GM03348 (cell line): ENCODE data around the gene TMOD3.

Source experiments
- DNase-seq: peaks from one replicate; pipeline ENCODE4 v3.0.0; 2012; ENCODE audit warnings: low spot score

The TMOD3 gene

DNA sequence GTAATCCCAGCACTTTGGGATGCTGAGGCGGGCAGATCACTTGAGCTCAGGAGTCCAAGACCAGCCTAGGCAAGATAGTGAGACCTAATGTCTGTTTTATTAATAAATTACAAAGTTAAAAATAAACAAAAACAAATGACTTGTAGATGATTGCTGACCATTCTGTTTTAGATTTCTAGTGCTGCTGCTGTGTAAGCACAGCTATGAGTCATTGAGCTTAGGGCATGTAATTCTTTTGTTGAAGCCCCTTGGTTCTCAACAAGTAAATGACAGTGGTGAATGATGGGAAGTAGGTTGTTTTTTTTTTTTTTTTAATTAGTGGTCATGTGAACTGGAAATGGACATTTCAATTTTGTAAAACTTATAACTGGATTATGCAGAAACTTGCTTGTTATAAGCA, 78.9 kb downstream of the TMOD3 start:
- DNase-seq: no peak

DNA sequence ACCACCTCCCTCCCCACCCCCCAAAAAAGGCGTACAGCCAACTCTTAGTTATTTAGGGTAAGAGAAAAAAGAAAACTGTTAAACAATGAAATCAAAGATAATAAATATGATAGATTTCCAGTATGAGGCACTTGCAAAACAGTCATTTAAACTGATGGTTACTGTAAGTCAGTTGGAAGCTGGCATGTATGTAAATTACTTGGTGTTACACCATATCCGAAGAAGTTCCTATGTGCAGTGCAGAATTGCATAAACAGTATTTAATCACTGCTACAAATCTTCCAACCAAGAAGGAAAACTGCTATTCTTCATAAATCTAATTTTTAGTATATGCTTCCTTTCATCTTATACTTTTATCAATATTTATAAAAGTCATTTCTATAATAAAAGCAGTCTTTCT, 80.1 kb downstream of the TMOD3 start:
- DNase-seq: no peak

DNA sequence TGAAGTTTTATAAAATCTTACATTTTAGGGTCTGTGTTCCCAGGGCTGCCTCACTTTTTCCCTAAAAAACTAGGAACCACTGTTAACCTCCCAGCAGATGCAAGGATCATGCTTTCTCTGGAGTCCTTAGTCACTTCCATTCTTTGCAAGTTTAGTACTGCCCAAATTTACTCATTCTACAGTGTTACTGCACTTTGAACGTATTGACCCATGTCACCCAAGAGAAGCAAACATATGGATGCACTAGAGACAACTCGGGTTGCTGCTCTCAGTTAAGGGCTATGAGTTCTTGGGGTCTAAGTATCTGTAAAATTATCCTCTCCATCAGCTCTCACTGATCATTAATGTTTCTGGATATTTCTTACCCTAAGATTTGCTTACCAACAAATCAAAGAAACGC, 83.1 kb downstream of the TMOD3 start:
- no peak for DNase-seq

DNA sequence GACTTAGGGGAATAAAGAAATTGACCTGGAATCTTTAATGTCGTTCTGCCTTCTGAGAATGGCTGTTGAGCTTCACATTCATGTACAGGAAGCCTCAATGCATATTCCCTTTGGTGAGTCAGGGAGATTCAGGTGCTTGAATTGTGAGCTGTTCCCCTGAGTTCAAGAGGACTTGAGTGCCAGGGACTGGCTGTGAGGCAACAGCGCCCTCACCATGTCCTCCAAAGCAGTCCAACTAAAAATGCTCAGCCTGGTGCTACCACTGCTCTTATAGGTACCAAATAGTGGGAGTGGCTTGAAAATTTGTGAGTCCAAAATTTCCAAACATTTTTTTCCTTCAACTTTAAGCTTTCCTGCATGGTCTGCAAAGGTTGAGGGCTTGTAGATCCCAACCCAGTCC, 88.0 kb downstream of the TMOD3 start:
- DNase-seq: no peak

DNA sequence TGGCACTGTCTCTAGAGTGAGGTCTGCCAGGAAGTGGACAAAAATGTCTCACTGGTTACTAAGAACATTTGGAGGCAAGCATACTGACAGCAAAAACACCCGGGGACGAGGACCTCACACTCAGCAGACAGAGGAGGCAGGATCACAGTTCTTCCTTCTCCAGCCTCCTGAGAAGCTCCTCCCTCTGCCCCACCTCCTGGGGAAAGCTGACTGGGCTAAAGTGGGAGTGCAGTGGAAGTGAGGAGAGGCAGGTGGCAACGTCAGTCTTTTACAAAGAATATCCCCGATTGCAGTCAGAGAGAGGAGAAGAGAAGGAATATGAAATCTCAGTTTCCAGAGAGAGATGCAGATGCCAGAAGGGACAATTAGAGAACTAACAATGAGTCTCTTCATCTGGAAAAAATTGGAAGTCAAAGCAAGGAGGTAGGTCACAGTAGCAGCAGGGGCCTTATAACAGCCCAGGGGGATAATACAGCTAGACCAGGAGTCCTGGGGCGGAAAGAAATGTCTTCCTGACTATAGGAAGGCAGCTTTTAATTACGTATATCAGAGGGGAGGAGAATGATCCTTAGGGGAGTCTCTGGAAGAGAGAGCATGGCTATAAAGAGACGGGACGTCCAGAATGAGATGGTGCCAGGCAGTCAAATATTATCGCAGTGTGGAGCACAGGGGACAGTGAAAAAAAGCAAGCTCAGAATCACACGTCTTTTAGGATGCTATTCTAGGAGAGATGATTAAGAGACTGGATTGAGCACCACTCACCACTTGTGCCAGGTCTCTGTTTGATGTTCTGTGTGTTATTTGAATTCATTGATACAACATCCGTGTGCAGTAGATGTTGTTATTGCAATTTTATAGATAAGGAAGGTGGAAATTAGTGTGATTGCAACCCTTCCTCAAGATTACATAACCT, 95.0 kb downstream of the TMOD3 start:
- no peak for DNase-seq

DNA sequence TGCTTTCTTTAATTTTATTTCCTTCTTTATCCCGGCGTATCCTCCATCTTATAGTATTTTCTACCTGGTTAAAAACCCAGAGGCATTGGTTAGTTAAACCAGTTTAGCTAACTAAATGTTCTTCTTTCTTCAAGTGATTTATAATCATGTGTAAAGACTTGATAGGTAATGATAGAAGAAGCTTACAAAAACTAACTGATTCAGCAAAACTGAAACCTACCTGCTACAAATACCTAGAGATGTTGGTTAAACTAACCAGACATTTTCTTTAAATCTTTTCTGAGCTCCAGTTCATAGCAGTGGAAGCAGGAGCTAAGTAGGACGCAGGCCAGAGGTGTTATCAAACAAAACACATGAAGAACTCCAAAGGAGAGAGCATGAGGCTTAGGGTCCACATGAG, 97.4 kb downstream of the TMOD3 start:
- DNase-seq: no peak

DNA sequence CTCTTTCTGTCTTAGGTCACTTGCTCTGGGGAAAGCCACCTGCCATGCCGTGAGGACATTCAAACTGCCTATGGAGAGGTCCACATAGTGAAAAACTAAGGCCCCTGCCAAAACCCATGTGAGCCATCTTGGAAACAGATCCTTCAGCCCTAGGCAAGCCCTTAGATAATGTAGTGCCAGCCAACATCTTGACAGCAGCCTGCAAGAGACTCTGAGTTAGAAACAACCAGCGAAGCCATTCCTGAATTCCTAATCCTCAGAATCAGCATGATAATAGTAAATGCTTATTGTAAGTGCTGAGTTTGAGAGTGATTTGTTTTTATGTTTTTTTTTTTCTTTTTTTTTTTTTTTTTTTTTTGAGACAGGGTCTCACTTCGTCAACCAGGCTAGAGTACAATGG, 101.6 kb downstream of the TMOD3 start:
- DNase-seq: no peak

DNA sequence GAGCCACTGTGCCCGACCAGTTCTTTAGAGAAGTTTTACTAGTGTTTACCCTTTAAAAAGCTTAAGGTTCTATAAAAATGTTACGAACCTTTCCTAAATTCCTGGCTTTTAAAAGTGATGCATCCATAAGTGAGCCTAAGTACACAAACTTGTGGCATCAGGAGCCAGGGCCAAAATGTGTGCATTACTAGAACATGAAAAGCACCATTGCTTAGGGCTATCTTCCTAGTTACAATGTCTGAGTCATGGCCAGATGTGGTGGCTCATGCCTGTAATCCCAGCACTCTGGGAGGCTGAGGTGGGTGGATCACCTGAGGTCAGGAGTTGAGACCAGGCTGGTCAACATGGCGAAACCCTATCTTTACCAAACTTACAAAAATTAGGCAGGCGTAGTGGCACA, 102.2 kb downstream of the TMOD3 start:
- DNase-seq: no peak

DNA sequence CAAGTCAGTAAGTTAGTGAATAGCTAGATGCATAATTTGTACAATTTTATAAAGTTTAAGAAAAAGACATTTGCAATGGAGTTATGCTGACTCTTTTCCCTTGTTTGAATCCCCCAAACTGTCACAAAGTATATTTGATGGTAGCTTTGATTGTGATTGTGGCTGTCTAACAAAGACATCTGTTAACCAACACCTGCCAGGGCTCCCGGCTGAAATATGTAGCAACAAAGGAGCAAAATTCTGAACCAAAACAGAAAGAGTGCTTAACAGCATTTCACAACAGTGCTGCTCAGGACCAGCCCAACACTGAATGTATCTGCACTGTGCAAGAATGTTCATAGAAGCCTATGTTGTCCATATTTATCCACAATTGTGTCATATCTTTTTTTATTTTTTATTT, 102.7 kb downstream of the TMOD3 start:
- DNase-seq: no peak

DNA sequence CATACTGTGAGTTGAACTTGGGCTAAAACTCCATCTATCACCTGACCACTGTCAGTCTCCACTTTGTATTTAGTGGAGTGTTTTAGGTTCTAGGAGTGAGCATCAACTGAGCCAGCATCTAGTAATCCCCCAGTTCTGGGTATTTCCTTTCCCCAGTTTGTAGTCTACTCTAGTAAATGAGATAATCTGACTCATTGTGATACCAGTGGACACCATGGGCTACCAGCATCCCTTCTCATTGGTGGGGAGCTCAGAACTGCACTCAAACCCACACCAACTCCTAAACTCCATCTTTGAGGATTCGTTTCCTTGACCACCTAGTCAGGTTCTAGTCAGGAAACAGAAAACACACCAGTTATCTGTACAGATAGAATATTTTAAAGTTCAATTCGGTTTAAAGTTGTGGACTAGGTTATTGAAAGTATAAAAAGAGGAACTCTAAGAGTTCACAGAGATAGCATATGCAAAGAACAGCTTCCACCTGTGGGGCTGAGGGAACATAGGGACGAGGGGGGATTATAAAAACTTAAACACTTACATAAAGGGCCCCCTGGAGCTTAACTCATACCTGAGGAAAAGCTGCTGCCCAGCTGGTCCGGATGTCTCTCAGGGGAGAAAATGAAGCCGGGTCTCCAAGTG, 106.1 kb downstream of the TMOD3 start:
- DNase-seq: no peak

DNA sequence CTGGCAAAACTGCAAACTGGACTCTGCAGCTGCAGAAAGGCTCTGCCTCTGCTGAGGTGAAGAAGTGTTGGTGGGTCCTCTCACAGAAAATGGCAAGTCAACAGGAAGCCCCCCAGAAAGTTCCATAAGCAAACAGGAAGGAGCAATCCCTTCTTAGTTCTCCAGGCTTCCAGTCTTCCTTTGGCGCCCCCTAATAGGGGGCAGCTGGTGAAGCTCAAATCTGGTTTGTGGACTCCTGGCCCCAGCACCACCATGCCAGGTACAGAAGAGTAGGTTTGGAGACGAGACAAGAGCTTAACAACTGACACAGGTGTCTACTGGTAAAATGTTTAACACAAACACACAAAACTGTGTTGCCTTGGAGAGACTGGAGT, 106.6 kb downstream of the TMOD3 start:
- no peak for DNase-seq

DNA sequence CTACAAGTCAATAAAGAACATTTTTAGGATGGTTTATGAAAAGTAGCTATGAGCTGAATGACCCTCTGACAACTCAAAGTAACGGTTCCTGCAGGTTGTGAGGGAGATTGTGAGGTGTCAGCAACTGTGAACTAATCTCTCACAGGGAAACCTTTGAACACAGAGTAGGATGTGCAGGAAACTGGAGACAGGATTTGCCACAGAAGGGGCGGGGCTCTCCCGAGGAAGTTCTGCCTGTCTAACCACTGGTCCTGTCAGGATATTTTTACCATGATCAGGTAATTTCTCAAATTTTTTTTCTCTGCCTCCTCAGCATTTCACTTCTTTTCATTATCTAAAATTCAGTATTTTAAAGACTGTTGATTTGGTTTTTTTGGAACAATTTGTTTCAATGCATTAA, 108.8 kb downstream of the TMOD3 start:
- no peak for DNase-seq

DNA sequence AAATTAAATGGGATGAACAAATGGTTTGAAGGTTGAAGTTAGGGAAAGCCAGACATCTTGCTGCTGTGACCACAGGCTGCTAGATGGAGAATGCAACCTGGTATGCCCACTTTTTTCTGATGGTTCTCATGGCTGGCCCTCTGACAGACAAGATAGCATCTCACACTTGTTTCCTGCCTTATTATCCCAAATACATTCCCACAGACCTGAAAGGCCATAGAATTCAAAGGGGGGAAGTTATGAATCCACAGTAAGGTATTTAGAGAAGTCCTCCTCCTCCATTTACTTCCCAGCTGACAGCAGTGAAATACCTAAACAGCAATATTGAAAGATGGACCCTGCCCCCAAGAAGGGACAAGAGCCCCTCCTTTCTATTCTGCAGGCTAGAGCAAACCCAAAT, 109.8 kb downstream of the TMOD3 start:
- DNase-seq: no peak

DNA sequence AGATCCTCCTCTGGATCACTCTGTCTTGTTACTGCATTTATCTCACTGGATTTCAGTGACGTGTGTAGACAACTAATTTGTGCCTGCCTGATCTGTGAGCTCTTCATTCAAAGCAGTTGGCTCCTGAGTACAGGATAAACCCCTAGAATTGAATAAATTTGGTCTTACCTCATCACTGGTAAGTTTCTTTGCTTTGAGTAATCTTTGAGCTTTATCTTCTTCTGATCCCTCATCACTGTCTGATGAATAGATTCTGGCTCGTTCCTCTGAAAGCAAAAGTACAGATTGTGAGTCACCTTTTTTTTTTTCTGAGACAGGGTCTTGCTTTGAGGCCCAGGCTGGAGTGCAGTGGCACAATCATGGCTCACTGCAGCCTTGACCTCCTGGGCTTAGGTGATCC, 117.7 kb downstream of the TMOD3 start:
- no peak for DNase-seq

DNA sequence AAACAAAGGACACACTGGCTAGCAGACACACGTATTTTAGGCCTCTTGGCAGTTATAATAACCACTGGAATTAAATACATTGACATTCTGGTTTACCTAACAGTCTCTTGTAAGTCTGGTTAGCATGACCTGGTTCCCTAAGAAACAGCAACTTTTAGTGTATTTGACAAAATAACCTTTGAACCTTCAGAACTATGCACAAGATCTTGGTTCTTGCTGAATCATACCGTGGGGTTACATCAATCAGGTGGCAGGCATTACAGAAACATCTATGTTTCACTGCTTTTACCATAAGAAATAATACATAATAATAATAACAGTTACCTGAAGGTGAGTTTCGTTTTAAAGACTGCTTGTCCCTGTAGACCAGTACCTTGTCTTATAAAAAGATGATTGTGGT, 123.4 kb downstream of the TMOD3 start:
- no peak for DNase-seq

DNA sequence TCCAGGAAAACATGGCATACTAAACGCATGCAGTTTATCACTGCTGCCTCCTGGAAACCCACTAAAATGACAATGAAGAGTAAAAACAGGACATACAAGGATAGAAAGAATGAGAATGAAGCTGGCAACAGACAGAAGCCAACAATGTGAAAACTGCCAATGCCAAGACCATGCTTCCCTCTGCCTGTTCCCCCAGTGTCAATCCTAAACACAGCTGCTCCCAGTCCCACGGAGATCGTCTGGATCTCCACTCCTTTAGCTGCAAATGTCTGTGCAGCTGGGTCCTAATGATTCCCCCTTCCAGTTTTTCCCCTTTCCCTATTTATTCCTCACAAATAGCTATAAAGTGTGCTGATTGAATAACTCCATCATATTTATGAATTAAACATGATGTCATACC, 126.1 kb downstream of the TMOD3 start:
- no peak for DNase-seq
